SK-MEL-5 (cell line): ENCODE results near the gene NUP160. TPM values are rescaled to one million over a fixed set of nuclear protein-coding genes. Genes with fewer than 3 reads are reported as not detected.
A peak's percentile ranks its signal among the peaks of the same experiment; 100 is the strongest.
"Not testable (repeated sequence)": the region's sequence is repeated elsewhere in the genome, so short reads cannot be mapped to it uniquely, and the experiment has no call there.

Experiments
- DNase-seq: peaks from one replicate; pipeline ENCODE4 v3.0.0-alpha.2; 2016; ENCODE audit warnings: low read depth, low spot score
- in situ Hi-C: cut with HindIII; loops from 2 replicates; pipeline ENCODE4 v1.10.0; 2016; ENCODE audit warnings: low sequenced_read_pairs, high pct_unique_total_duplicates, low pct_unique_long_range_greater_than_20kb
- polyA plus RNA-seq, 2 experiments: library from polyadenylated mRNA; depleted of rRNA; stranded (reverse); fragments of >200 nt; gene quantifications; 2 replicates each; pipeline ENCODE4 v1.2.3, GENCODE V29; 2015
- total RNA-seq: library from RNA; depleted of rRNA; stranded (reverse); fragments of >200 nt; shearing (Covaris generic); gene quantifications from 2 replicates; pipeline ENCODE4 v1.2.3, GENCODE V29; 2014; rRNA removed

The NUP160 gene
- 33.7 and 37.7 TPM in 2 replicates for total RNA-seq
- 25.8 and 34.6 TPM in 2 replicates for polyA plus RNA-seq (2015; cell fraction: cytosol; rRNA removed)
- 51.5 and 75.8 TPM in 2 replicates for polyA plus RNA-seq (2015; cell fraction: nucleus; rRNA removed)

GRCh38 chr11:47847892-47848699, at the start of gene NUP160:
Gene NUP160, minus strand, starts transcription at chr11:47848350. Its CDS starts 32 bp downstream, at chr11:47848318.
- in situ Hi-C loops, result no loop called here

GRCh38 chr11:47896199-47896598, 48.0 kb upstream of the NUP160 start:
- in situ Hi-C loops, result no loop called here
- no peak for DNase-seq

More at GRCh38 chr11:47847892-47848699, at the start of gene NUP160:
- peak; percentile 56 for DNase-seq

GRCh38 chr11:47895035-47895434, 46.9 kb upstream of the NUP160 start:
- in situ Hi-C loops, result no loop called here
- no peak for DNase-seq

- DNase-seq, in situ Hi-C loops: not testable (repeated sequence)
Measured at GRCh38 chr11:47892546-47893276, 44.6 kb upstream of the NUP160 start.

- in situ Hi-C loops, result no loop called here
- no peak for DNase-seq
Measured at GRCh38 chr11:47891886-47892285, 43.7 kb upstream of the NUP160 start.

- no peak for DNase-seq
- in situ Hi-C loops, result no loop called here
Measured at GRCh38 chr11:47889714-47890441, 41.7 kb upstream of the NUP160 start.

GRCh38 chr11:47887910-47888569, 39.9 kb upstream of the NUP160 start:
- in situ Hi-C loops, result no loop called here
- DNase-seq, result no peak

GRCh38 chr11:47886096-47886495, 37.9 kb upstream of the NUP160 start:
- no peak for DNase-seq
- in situ Hi-C loops, result no loop called here

GRCh38 chr11:47882437-47882836, 34.3 kb upstream of the NUP160 start:
- in situ Hi-C loops, DNase-seq: not testable (repeated sequence)

- in situ Hi-C loops, result no loop called here
- DNase-seq, result peak; percentile 37
Measured at GRCh38 chr11:47881145-47881544, 33.0 kb upstream of the NUP160 start.

GRCh38 chr11:47879259-47880158, 31.4 kb upstream of the NUP160 start:
- DNase-seq, result no peak
- in situ Hi-C loops, result no loop called here

GRCh38 chr11:47875858-47876257, 27.7 kb upstream of the NUP160 start:
- in situ Hi-C loops, DNase-seq: not testable (repeated sequence)

GRCh38 chr11:47870404-47870803, 22.3 kb upstream of the NUP160 start:
- in situ Hi-C loops, result no loop called here
- DNase-seq, result no peak

- DNase-seq, result no peak
- in situ Hi-C loops, result no loop called here
Measured at GRCh38 chr11:47869544-47870393, 21.6 kb upstream of the NUP160 start.

GRCh38 chr11:47867823-47868222, 19.7 kb upstream of the NUP160 start:
- in situ Hi-C loops, result no loop called here
- DNase-seq, result no peak

GRCh38 chr11:47866892-47867291, 18.7 kb upstream of the NUP160 start:
- DNase-seq, in situ Hi-C loops: not testable (repeated sequence)
